Breast epithelium (tissue), 3 donors: ENCODE results near the gene IL20RA.

ENCODE experiments used
- POLR2AphosphoS5 ChIP-seq, 3 donors: sonication (generic); formaldehyde crosslinking; IDR thresholded peaks; one replicate each; pipeline ENCODE4 v1.6.1; 2017; ENCODE audit warnings: antibody characterized with exemption in 3 of 3
- TF ChIP-seq, protein P1 (sequence below), 3 donors: fragments of 450-650 bp; IDR thresholded peaks; one replicate each; pipeline ENCODE4 v1.5.1; 2016 to 2017; ENCODE audit warnings: antibody characterized with exemption in 3 of 3, mild to moderate bottlenecking in 3 of 3, moderate library complexity in 3 of 3

DNA sequence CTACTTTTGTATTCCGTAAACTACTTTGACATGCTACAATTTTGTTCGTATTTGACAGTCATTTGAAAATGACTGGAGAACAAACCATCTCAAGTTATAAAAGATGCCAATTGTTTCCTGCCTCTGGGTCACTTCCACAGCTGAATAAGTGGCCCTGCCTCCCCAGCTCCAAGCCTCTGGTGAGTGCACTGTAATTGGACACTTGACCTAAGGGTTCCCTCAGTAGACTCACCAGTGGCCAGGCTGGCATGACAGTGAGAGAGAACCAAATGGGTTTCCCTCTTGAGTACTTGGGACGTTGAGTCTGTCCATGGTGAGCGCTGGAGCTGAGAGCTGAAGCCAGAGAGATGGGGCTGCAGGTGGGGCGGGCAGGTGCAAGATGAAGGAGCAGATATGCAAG is 65.6 kb downstream of the IL20RA start:
- no peak for TF ChIP-seq POLR2AphosphoS5 (IDR thresholded peaks at IDR 0.05)
- TF ChIP-seq, protein P1, sequence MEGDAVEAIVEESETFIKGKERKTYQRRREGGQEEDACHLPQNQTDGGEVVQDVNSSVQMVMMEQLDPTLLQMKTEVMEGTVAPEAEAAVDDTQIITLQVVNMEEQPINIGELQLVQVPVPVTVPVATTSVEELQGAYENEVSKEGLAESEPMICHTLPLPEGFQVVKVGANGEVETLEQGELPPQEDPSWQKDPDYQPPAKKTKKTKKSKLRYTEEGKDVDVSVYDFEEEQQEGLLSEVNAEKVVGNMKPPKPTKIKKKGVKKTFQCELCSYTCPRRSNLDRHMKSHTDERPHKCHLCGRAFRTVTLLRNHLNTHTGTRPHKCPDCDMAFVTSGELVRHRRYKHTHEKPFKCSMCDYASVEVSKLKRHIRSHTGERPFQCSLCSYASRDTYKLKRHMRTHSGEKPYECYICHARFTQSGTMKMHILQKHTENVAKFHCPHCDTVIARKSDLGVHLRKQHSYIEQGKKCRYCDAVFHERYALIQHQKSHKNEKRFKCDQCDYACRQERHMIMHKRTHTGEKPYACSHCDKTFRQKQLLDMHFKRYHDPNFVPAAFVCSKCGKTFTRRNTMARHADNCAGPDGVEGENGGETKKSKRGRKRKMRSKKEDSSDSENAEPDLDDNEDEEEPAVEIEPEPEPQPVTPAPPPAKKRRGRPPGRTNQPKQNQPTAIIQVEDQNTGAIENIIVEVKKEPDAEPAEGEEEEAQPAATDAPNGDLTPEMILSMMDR (IDR thresholded peaks at IDR 0.05) = no peak
